GM23248 (cell line): ENCODE data around the gene TSPYL2.

Experiments used
- EZH2 ChIP-seq: fragments of 200-600 bp; sonication (generic); IDR thresholded peaks from 2 replicates; pipeline ENCODE4 v1.6.1; 2018; ENCODE audit warnings: antibody characterized with exemption, mild to moderate bottlenecking; ENCODE audit not compliant: insufficient read depth, poor library complexity, severe bottlenecking
- EZH2phosphoT487 ChIP-seq: fragments of 200-600 bp; sonication (generic); IDR thresholded peaks from 2 replicates; pipeline ENCODE4 v1.6.1; 2018; ENCODE audit warnings: antibody characterized with exemption, moderate library complexity, mild to moderate bottlenecking, low read depth; ENCODE audit not compliant: insufficient read depth

GRCh38 chrX:53133400-53133799, 51.2 kb downstream of the TSPYL2 start:
- TF ChIP-seq EZH2, result no peak
- TF ChIP-seq EZH2phosphoT487, result no peak
